ENCODE measurements around the gene GNAI3. TPM values are rescaled to one million over a fixed set of nuclear protein-coding genes. Genes with fewer than 3 reads are reported as not detected.

Gene GNAI3
- total and polyA plus RNA-seq, 2 of the 13 experiments (the other 11 are each of a cell fraction or from before 2014, with no cell fraction given), result 4.3 to 9.0 TPM

DNA sequence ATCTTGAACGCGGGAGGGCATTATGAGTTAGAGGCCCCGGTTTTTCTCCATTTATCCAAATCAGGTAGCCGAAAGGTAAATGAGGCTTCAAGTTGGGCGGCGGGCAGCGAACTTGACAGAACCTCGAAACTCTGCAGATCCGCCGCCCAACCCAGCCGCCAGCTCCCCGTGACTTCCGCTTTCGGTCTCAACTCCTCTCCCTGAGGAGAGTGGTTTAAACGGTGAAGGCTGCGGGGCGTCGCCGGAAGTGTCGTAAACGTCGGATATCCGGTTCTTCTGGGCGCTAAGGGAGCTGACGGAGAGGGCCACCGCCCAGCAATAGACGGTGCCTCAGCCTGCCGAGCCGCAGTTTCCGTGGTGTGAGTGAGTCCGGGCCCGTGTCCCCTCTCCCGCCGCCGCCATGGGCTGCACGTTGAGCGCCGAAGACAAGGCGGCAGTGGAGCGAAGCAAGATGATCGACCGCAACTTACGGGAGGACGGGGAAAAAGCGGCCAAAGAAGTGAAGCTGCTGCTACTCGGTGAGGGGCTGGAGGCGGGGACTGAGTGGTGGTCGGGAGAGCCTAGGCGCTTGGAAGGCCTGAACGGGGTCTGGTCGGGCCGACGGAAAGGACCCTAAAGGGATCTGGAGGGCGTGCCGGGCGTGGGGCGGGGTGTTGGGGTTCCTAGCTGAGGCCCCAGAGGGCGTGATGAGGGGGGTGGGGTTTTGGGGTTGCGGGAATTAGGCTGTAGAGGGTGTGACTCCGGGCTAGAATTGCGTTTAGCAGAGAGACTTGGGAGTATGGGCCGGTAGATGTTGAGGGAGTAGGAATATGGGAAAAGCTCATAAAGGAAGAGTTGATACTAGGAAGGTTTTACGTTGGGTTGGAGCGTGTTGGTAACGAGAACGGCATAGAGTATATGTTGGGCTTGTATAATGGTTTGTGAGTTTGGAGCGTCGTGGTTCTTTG is at the start of gene GNAI3 (continued):
- no peak for TF ChIP-seq ZNF367 (CRISPR knock-in tag; IDR thresholded peaks at IDR 0.05; ENCODE audit: borderline replicate concordance)
- peak; percentile 41; the same call in 1 of the 2 replicates for TF ChIP-seq ZNF430 (CRISPR knock-in tag; IDR thresholded peaks at IDR 0.05)
- 0 out of 2 replicates have a peak, but pooled peaks have one; percentile 41 for TF ChIP-seq ARNTL (CRISPR knock-in tag; IDR thresholded peaks at IDR 0.05)
- TF ChIP-seq ZNF180 (CRISPR knock-in tag; IDR thresholded peaks at IDR 0.05; ENCODE audit: borderline replicate concordance, low read depth), result no peak
- TF ChIP-seq, protein P1, sequence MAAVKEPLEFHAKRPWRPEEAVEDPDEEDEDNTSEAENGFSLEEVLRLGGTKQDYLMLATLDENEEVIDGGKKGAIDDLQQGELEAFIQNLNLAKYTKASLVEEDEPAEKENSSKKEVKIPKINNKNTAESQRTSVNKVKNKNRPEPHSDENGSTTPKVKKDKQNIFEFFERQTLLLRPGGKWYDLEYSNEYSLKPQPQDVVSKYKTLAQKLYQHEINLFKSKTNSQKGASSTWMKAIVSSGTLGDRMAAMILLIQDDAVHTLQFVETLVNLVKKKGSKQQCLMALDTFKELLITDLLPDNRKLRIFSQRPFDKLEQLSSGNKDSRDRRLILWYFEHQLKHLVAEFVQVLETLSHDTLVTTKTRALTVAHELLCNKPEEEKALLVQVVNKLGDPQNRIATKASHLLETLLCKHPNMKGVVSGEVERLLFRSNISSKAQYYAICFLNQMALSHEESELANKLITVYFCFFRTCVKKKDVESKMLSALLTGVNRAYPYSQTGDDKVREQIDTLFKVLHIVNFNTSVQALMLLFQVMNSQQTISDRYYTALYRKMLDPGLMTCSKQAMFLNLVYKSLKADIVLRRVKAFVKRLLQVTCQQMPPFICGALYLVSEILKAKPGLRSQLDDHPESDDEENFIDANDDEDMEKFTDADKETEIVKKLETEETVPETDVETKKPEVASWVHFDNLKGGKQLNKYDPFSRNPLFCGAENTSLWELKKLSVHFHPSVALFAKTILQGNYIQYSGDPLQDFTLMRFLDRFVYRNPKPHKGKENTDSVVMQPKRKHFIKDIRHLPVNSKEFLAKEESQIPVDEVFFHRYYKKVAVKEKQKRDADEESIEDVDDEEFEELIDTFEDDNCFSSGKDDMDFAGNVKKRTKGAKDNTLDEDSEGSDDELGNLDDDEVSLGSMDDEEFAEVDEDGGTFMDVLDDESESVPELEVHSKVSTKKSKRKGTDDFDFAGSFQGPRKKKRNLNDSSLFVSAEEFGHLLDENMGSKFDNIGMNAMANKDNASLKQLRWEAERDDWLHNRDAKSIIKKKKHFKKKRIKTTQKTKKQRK (IDR thresholded peaks at IDR 0.05; ENCODE audit: low read length), result no peak
- TF ChIP-seq, protein P2, sequence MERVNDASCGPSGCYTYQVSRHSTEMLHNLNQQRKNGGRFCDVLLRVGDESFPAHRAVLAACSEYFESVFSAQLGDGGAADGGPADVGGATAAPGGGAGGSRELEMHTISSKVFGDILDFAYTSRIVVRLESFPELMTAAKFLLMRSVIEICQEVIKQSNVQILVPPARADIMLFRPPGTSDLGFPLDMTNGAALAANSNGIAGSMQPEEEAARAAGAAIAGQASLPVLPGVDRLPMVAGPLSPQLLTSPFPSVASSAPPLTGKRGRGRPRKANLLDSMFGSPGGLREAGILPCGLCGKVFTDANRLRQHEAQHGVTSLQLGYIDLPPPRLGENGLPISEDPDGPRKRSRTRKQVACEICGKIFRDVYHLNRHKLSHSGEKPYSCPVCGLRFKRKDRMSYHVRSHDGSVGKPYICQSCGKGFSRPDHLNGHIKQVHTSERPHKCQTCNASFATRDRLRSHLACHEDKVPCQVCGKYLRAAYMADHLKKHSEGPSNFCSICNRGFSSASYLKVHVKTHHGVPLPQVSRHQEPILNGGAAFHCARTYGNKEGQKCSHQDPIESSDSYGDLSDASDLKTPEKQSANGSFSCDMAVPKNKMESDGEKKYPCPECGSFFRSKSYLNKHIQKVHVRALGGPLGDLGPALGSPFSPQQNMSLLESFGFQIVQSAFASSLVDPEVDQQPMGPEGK (CRISPR knock-in tag; IDR thresholded peaks at IDR 0.05), result peak; percentile 30; the same call in 1 of the 2 replicates
- peak; percentile 92 for TF ChIP-seq RBFOX2 (IDR thresholded peaks at IDR 0.05; ENCODE audit: low read depth, low read length)
- no peak for TF ChIP-seq RFXANK (CRISPR knock-in tag; IDR thresholded peaks at IDR 0.05)
- TF ChIP-seq, protein P3, sequence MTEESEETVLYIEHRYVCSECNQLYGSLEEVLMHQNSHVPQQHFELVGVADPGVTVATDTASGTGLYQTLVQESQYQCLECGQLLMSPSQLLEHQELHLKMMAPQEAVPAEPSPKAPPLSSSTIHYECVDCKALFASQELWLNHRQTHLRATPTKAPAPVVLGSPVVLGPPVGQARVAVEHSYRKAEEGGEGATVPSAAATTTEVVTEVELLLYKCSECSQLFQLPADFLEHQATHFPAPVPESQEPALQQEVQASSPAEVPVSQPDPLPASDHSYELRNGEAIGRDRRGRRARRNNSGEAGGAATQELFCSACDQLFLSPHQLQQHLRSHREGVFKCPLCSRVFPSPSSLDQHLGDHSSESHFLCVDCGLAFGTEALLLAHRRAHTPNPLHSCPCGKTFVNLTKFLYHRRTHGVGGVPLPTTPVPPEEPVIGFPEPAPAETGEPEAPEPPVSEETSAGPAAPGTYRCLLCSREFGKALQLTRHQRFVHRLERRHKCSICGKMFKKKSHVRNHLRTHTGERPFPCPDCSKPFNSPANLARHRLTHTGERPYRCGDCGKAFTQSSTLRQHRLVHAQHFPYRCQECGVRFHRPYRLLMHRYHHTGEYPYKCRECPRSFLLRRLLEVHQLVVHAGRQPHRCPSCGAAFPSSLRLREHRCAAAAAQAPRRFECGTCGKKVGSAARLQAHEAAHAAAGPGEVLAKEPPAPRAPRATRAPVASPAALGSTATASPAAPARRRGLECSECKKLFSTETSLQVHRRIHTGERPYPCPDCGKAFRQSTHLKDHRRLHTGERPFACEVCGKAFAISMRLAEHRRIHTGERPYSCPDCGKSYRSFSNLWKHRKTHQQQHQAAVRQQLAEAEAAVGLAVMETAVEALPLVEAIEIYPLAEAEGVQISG (CRISPR knock-in tag; IDR thresholded peaks at IDR 0.05), result peak; percentile 93
- TF ChIP-seq, protein P4, sequence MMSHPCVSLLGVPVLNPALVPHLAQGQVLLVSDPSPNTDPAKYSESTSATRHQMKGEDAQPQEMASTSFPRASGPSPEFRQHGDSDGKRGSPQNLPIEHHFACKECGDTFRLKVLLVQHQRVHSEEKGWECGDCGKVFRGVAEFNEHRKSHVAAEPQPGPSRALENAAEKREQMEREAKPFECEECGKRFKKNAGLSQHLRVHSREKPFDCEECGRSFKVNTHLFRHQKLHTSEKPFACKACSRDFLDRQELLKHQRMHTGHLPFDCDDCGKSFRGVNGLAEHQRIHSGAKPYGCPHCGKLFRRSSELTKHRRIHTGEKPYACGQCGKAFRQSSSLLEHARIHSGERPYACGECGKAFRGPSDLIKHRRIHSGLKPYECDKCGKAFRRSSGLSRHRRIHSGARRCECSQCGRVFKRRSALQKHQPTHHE (CRISPR knock-in tag; IDR thresholded peaks at IDR 0.05; ENCODE audit: borderline replicate concordance), result peak; percentile 39; the same call in 1 of the 2 replicates
- no peak for TF ChIP-seq ZNF672 (CRISPR knock-in tag; IDR thresholded peaks at IDR 0.05)
- TF ChIP-seq, protein P5, sequence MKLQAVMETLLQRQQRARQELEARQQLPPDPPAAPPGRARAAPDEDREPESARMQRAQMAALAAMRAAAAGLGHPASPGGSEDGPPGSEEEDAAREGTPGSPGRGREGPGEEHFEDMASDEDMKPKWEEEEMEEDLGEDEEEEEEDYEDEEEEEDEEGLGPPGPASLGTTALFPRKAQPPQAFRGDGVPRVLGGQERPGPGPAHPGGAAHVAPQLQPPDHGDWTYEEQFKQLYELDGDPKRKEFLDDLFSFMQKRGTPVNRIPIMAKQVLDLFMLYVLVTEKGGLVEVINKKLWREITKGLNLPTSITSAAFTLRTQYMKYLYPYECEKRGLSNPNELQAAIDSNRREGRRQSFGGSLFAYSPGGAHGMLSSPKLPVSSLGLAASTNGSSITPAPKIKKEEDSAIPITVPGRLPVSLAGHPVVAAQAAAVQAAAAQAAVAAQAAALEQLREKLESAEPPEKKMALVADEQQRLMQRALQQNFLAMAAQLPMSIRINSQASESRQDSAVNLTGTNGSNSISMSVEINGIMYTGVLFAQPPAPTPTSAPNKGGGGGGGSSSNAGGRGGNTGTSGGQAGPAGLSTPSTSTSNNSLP (IDR thresholded peaks at IDR 0.05; ENCODE audit: low read depth, low read length), result no peak
- TF ChIP-seq, protein P6, sequence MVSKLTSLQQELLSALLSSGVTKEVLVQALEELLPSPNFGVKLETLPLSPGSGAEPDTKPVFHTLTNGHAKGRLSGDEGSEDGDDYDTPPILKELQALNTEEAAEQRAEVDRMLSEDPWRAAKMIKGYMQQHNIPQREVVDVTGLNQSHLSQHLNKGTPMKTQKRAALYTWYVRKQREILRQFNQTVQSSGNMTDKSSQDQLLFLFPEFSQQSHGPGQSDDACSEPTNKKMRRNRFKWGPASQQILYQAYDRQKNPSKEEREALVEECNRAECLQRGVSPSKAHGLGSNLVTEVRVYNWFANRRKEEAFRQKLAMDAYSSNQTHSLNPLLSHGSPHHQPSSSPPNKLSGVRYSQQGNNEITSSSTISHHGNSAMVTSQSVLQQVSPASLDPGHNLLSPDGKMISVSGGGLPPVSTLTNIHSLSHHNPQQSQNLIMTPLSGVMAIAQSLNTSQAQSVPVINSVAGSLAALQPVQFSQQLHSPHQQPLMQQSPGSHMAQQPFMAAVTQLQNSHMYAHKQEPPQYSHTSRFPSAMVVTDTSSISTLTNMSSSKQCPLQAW (CRISPR knock-in tag; IDR thresholded peaks at IDR 0.05), result peak; percentile 92
- TF ChIP-seq LCORL (IDR thresholded peaks at IDR 0.05), result no peak
- TF ChIP-seq LCORL (CRISPR knock-in tag; IDR thresholded peaks at IDR 0.05), result peak; percentile 67; the same call in 1 of the 2 replicates
